GM19397 (cell line): ENCODE results near the gene MFGE8.

Experiments used
- ATAC-seq: cut with Tn5 transposase; IDR thresholded peaks from one replicate; pipeline ENCODE4 v1.9.1; 2021; ENCODE audit warnings: mild to moderate bottlenecking, moderate library complexity; ENCODE audit not compliant: unreplicated experiment

MFGE8 gene

DNA sequence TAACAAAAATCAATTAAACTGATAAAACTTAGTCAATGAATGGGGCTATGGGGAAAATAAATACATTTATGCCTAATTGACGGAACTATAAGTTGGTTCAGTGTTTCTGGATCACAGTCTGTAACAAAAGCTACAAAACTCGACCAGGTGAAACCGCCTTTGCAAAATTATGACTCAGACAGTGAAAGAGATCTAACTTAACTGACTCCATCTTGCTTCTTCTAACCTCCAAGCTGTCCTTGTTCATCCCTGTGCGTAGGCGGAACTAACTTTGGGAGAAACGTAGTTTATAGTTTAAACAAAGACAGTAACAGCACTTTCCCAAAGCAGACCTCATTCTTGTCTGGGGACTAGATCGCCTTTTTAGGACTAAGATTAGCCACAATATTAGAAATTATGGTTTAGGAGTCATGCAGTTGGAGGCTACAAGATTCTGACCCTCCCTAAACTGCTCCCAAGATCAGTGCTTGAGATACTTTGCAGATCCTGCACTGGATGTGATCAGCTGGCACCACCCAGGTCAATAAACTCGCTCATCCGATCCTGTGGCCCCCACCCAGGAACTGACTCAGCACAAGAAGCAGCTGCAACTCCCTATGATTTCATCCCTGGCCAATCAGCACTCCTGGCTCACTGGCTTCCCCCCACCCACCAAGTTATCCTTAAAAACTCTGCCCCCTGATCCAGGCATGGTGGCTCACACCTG, 7.2 kb upstream of the MFGE8 start:
- no peak for ATAC-seq

DNA sequence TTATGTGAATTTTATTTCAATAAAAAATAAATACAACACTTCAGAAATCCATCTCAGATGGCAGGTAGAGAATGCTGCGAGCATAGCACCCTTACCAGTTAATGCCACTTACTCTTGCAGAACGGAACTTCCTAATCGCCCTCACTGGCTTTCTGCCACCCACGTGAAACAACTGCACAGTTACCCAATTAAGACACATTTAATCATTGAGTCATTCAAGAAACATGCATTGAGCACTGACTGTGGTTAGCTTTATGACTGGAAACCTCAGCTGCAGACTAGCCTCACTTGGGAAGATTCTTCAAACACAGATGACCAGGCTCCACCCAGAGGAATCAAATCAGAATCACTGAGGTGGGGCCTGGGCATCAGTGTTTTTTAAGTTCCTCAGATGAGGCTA, 5.6 kb upstream of the MFGE8 start:
- peak; percentile 50 for ATAC-seq

DNA sequence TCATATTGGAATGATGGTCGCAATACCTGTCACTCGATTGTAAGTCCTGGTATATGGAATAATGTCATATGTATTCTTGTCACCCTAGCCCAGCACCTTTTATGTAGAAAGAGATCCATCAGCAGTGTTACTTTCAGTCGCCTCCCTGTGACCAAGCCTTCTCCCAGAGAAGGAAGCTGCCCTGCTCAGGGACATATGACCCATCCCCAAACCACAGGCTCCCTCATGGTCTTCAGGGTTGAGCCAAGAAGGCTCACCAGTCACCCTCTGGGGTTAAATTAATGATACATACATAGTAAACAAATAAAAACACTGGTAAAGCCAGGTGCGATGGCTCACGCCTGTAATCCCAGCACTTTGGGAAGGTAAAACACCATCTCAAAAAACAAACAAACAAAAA, 4.6 kb upstream of the MFGE8 start:
- no peak for ATAC-seq

DNA sequence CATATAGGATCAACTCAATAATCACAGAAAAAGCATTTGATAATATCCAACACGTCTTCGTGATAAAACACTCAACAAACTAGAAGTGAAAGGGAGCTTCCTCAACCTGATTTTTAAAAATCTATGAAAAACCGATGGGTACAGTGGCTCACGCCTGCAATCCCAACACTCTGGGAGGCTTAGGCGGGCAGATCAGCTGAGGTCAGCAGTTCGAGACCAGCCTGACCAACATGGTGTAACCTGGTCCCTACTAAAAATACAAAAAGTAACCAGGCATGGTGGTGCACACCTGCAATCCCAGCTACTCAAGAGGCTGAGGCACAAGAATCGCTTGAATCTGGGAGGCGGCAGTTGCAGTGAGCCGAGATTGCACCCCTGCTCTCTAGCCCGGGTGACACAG, 2.2 kb upstream of the MFGE8 start:
- no peak for ATAC-seq

DNA sequence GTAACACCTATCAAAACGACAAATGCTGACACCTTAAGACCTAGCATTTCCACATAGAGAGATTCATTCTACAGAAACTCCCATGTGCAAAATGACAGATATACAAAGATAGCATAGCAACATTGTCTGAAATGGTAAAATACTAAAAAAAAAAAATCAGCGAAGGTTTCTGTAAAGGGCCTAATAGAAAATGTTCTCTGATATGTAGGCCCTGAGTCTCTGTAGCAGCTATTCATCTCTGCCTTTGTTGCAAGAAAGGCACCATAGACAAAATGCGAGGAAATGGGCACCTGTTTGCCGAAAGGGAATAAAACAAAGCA, 631 bp upstream of the MFGE8 start:
- no peak for ATAC-seq

DNA sequence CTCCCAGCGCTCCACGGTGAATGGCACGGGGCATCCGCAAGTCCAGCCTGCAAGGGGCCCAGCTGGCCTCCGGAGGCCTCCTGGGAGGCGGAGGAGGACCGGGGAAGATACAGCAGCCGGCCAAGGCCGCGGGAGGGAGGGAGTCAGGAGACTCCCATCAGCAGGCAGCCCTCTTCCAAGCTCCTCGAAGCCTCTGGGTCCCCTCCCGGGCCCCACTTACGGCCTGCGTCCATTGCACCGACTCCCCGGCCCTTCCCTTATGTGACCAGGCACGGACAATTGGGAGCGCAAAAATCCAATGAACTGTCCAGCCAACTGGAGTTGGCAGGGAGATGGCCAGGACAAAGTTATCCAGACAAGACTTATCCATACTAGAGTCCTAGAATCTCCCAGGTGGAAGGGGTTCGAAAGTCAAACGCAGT, 668 bp downstream of the MFGE8 start:
- no peak for ATAC-seq

DNA sequence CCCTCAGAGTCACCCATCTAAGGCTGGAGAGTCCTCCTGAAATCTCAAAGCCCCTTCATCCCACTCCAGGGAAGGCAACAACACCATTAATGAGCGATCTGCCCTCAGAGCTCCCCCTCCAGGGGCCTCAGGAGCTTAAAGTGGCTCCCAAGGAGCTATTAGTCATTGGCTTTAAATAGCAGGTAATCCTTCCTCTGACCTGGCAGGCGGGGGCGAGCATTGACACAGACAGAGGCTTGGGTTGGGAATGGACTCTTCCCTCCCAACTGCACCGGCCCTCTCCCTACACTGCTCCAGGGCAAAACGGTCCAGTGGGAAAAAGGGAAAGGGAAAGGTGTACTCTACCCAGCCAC, 1.4 kb downstream of the MFGE8 start:
- no peak for ATAC-seq

DNA sequence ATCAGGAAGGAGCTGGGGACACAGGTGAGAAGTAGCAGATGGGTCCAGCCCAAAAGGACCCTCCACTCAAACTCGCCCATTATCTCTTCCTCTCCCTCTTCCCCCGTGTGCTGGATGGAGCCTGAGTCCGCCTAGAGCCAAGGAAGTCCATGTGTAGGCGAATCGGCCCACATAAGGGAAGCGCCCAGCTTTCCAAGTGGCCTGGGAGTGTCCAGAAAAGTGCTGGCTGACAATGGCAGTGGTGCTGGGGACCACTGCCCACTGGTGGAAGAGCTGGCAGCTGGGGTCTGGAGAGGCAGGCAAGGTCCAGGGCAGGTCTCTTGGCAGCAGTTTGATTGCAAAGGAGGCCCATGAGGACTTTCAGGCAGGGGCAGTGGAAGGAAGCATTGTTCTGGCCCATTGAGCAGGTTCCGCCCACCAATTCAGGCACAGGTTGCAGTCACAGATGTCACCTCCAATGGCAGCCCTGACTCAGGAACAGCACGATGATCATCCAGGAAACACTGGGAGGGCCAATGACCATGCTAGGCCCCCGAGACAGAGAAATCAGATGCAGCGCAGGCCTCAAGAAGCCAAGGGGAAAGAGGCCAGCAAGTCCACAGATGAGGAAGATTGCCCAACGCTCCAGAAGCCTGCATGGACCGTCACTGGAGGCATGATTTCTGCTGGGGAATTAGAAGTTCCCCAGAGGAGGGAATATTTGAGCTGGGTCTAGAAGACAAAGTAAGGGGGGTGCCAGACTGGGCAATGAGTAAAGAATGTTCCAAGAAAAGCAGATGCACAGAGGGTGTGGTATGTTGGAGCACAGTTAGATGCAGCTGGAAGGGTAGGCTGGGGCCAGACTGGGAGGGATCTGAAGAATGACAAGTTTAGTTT, 3.0 kb downstream of the MFGE8 start:
- ATAC-seq: no peak

DNA sequence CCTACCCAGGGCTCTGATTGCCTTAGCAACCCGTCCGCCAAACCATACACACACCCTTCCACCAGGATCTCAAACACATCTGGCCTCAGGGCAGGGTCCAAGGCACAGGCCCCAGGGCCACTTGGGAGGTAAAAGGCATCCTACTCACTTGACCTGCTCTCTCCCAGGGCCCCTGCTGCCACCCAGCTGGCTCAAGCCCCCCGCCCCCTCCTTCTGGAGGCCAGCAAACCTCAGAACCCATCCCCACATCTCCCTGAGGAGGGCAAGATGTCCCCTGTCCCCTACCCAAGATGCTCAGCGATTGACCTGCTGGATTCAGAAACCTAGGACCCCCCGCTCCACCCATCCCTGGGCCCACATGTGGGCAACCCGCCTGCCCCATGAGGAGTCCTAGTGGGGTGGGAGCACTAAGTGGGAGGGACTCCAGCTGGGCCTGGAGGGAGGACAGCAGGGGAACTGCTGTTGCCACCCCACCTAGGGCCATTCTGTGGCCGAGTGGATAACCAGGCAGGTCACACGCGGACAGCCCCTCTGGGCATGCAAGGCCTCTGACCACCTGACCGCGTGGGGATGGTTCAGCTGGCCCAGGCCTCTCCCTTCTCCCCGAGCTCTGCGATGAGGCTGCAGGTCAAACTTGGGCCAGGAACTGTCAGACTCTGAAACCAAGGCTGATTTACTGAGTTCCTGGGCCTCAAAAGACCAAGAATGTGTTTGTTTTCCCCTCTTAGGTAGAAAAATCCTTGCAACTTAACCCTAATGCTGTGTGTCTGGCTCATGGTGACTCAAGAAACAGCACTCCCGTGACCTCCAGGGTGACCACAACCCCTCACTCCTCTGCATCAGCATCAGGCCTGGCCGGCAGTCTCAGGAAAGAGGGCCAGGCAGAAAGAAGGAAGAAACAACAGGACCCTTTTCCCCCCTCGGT, 4.2 kb downstream of the MFGE8 start:
- no peak for ATAC-seq

DNA sequence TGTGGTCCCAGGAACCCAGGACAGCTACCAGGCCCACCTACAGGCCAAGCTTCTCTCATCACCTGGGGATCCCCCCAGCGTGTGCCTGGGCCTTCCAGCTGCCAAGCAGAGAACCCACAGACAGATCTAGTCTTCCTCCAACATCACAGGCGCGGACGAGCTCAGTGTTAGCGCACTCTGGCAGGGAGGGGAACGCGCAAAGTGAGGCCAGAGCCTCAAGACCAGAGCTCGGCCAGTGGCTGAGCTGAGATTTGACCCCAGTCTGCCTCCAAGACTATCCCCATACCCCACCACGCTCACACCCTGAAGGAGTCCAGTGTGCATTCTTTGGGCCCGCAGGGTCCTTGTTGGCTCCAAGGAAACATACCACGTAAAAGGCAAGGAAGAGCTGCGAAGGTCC, 5.1 kb downstream of the MFGE8 start:
- no peak for ATAC-seq

DNA sequence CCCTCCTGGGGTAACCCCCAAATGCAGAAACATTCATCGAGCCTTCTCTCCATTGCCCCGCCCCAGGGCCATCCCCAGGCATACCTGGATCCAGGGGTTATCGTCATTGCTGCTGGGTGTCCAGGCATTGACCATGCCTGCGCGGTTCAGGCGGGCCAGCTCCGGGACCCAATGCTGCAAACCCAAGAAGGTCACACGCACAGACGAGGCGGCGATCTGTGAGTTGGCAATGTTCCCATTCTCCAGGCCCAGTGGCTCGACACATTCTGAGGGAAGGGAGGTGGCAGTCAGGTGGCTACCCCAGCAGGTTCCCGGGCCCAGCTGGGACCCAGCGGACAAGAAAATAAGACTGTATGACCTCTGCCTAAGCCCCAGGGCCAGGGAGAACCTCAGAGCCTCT, 6.1 kb downstream of the MFGE8 start:
- no peak for ATAC-seq

DNA sequence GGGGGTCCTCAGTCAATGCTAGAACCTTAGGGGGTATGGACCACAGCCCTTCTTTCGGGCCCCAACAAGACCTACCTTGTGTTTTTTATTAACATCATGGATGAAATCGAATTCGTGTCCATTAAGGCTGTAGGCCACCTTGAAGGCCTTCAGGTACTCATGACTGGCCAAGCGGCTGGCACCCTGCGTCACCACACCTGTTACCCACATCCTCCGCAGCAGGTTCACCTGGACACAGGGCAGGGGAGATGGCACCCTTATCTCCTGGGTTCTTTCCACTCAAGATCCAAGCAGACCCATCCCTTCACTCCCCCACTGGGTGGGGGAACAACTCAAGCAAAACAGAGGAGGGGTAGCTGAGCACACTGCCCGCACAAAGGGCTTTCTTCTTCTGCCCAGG, 6.6 kb downstream of the MFGE8 start:
- ATAC-seq: no peak

DNA sequence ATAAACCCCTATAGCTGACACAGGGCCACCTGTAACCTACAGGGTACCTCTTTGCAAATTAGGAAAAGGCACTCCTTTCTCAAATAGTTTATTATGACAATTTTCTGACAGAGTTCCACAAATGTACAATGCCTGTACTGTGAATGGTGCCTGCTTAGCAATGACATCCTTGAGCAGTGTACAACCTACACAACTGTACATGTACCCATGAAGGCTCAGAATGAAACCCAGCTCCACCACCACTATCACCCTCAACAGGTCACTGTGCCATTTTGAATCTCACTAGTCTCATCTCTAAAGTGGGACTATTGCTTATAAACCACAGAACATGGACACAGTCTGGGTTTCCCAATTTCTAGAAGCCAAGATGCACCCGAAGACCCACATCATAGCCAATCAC, 7.0 kb downstream of the MFGE8 start:
- no peak for ATAC-seq

DNA sequence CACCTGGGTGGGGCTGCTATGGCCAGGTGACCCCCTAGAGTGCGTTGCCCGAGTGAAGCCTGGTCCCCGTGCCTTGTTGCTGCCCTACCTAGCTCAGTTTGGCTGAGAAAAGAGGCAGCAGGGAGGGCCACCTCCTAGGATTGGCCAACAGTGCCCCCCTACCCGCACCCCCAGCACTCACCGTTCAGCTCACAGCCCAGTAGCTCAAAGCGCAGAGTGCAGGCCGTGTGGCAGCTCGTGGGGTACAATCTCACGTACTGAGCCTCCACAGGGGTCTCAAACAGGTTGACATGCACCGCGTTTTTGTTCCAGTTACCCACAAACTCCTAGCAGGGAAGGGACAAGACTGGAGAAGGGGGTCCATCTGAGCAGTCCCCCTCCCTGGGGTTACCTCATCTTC, 7.6 kb downstream of the MFGE8 start:
- ATAC-seq: no peak

DNA sequence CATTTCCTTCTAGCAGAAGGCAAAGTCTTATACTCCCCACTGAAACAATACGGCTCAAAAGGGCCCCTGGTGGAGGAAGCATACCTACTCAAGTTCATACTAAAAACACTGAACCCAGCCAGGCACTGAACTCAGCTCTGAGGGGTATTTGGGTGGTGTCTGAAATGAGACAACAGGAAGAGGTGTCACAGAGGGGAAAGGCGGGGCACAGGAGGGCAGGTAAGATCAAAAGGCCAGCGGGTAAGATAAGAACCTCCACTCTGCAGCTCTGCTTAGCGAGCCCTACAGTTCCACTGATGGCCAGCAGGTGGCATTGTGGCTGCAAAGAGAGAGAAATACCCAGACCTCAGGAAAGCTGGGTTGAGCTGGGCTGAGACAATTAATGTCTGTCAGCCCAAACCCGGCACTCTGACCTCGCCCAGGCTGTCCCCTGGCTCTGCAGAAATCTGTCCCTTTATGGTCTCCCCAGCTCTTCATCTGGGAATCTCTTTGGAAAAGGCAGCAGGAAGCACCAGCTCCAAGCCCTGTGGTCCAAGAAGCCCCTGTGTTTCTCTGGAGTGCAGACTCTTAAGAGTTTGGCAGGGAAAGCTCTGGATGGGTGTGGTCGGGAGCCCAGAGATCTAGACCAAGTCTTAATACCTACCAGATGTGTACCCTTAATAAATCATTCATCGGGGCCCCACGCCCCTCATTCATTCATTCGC, 8.4 kb downstream of the MFGE8 start:
- no peak for ATAC-seq

DNA sequence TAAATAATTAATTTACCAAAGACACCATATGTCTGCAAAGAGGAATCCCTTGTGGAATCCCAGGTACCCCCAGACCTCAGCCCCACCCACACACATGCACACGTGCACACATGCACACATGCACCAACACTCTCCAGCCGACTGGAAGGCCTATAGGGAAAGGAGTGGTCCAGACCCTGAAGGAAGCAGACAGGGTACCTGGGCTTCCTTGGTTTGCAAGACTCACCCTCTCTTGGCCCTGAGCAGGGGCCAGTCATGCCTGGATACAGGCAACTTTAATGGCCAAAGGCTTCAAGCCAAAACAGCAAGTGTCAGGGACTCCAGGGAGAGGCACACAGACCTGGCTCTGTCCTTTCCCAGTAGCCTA, 8.9 kb downstream of the MFGE8 start:
- no peak for ATAC-seq

DNA sequence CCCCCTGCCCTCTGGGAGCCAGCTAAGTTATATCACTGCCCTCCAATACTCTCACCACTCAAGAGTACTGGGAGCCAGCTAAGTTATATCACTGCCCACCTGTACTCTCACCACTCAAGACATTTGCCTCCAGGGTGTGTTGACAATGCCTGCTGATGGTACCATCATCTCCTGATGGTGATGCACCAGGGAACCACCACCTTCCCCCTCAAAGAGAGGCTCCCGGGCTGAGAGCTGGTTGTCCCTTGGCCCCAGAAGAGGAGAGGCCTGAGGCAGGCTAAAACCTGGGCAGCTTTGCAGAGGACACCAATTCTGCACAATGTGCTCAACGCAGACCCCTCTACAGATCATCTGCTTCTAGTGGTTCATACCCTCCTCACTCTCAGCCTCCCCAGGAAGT, 10.3 kb downstream of the MFGE8 start:
- ATAC-seq: no peak

DNA sequence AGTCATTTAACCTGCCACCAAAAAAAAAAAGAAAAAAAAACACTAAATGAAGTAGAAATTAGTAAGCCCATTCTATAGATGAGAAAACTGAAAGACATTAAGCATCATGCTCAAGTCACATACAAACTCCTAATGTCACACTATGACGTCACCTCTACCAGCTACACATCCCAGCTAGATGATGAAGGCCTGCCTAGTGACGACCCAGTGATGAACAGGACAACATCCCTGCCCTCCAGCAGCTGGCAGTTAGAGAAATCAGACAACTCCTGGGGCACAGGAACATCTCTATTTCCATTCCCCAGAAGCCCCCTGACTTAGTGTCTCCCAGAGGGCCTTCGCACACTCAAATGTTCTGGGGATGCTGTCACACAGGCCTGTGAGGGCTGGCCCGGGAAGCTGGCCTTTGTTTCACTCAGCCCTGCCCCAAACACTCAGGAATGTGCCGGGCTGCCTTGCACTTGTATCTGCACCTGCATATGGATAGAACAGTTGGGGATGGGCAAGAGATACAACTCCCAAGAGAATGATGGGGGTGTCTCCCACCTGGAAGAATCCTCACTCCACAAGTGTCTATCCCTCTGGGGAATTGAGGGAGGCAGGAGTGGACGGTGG, 10.9 kb downstream of the MFGE8 start:
- ATAC-seq: no peak

DNA sequence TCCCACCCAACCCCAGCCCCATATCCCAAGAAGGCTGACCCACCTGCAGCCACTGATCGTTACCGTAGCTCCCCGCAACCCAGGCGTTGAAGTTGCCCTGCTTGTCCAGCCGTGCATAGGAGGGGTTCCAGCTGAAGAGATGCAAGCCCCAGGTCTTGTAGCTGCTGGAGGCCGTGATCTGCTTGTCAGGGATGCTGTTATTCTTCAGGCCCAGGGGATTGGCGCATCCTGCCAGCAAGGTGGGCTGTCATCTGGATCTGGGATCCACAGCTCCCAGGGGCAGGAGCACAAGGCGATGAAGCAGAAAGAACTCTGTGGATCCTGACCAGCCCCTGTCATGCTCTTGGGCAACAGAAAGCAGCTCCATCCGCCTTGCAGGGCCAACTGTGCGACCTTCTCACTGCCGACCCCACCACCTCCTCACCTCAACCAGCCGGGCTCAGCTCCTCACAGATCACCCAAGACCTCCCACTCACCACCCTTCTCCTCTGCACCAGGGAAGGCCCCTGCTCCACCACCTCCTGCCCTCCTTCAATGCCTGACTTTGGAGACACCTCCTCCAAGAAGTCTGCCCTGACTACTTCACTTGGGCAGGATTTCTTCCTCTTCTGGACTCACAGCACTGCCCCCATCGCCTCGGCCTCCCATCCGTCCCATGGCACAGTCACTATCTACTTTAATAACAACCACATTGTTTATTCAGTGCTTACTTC, 11.5 kb downstream of the MFGE8 start:
- ATAC-seq: no peak

DNA sequence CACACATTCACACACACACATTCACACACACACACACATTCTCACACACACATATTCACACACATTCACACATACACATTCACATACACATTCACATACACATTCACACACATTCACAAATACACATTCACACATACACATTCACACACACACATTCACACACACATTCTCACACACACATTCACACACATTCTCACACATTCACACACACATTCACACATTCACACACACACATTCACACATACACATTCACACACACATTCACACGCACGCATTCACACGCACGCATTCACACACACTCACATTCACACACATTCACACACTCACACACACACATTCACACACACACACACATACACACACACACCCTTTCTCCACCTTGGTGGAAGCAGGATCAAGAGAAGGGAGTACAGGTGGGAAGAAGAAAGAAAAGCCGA, 12.2 kb downstream of the MFGE8 start:
- no peak for ATAC-seq
